WTC11 (cell line): ENCODE results near the gene TAS2R13. TPM values are rescaled to one million over a fixed set of nuclear protein-coding genes. Genes with fewer than 3 reads are reported as not detected.
A peak's percentile ranks its signal among the peaks of the same experiment; 100 is the strongest.

Source experiments
- ATAC-seq: fragments of 200-7000 bp; cut with Tn5 transposase; 2 replicates; pipeline ENCODE4 v1.10.0; 2021; ENCODE audit warnings: mild to moderate bottlenecking, moderate library complexity
- CTCF ChIA-PET: fragments of 300-600 bp; sonication (Branson Sonifier 250); formaldehyde crosslinking; loops from one replicate; lab custom pipeline; 2021; ENCODE audit warnings: antibody characterized with exemption; lab: Charles Lee
- POLR2A ChIA-PET: fragments of 350-600 bp; sonication (Branson Sonifier 250); formaldehyde crosslinking; loops from one replicate; lab custom pipeline; 2021; ENCODE audit warnings: antibody characterized with exemption; lab: Charles Lee
- DNase-seq: peaks from one replicate; pipeline ENCODE4 v3.0.0; 2021; ENCODE audit warnings: low spot score
- H3K27ac Mint-ChIP-seq: 2 replicates; pipeline ENCODE4 v1.8.0; 2021; ENCODE audit warnings: mixed read lengths
- H3K27me3 Mint-ChIP-seq: 2 replicates; pipeline ENCODE4 v1.8.0; 2021; ENCODE audit warnings: low read depth, mild to moderate bottlenecking, moderate library complexity, mixed read lengths
- H3K36me3 Mint-ChIP-seq: 2 replicates; pipeline ENCODE4 v1.8.0; 2021; ENCODE audit warnings: mixed read lengths
- H3K4me1 Mint-ChIP-seq: 2 replicates; pipeline ENCODE4 v1.8.0; 2022; ENCODE audit warnings: mixed read lengths
- H3K4me3 Mint-ChIP-seq: 2 replicates; pipeline ENCODE4 v1.8.0; 2021; ENCODE audit warnings: mild to moderate bottlenecking, moderate library complexity, mixed read lengths
- H3K9me3 Mint-ChIP-seq: 2 replicates; pipeline ENCODE4 v1.8.0; 2021; ENCODE audit warnings: mixed read lengths
- ATF1 ChIP-seq: sonication (generic); formaldehyde crosslinking; IDR thresholded peaks from 2 replicates; pipeline ENCODE4 v1.8.1; 2023; ENCODE audit warnings: mild to moderate bottlenecking, moderate library complexity, missing genetic modification reagents
- ESRRA ChIP-seq: sonication (generic); formaldehyde crosslinking; IDR thresholded peaks from 2 replicates; pipeline ENCODE4 v1.8.1; 2022; ENCODE audit warnings: mild to moderate bottlenecking, missing genetic modification reagents, borderline replicate concordance
- HMGA2 ChIP-seq: fragments of 250-450 bp; sonication (Bioruptor Pico); IDR thresholded peaks from 2 replicates; pipeline ENCODE4 v1.4.0; 2021; ENCODE audit warnings: mild to moderate bottlenecking, moderate library complexity
- NFE2L1 ChIP-seq: sonication (generic); formaldehyde crosslinking; IDR thresholded peaks from 2 replicates; pipeline ENCODE4 v1.8.1; 2023; ENCODE audit warnings: missing genetic modification reagents
- NR3C1 ChIP-seq: sonication (generic); formaldehyde crosslinking; conservative IDR thresholded peaks from 2 replicates; pipeline ENCODE4 v1.8.1; 2023; ENCODE audit warnings: low read depth, mild to moderate bottlenecking, missing genetic modification reagents
- TCF7 ChIP-seq: sonication (generic); formaldehyde crosslinking; IDR thresholded peaks from 2 replicates; pipeline ENCODE4 v1.8.0; 2022; ENCODE audit warnings: mild to moderate bottlenecking, low read depth, missing genetic modification reagents, moderate library complexity
- total RNA-seq: library from RNA; stranded (reverse); gene quantifications from 3 replicates; pipeline ENCODE4 v1.2.3, GENCODE V29; 2021
- TF ChIP-seq, protein P1 (sequence below): fragments of 250-450 bp; sonication (Bioruptor Pico); IDR thresholded peaks from 2 replicates; pipeline ENCODE4 v2.1.2; 2022; ENCODE audit warnings: mild to moderate bottlenecking, moderate library complexity
- TF ChIP-seq, protein P2 (sequence below): sonication (generic); formaldehyde crosslinking; IDR thresholded peaks from 2 replicates; pipeline ENCODE4 v1.8.1; 2023; ENCODE audit warnings: mild to moderate bottlenecking, missing genetic modification reagents
- TF ChIP-seq, protein P3 (sequence below): fragments of 250-450 bp; sonication (Bioruptor Pico); conservative IDR thresholded peaks from 2 replicates; pipeline ENCODE4 v1.9.0; 2021; ENCODE audit warnings: mild to moderate bottlenecking
- TF ChIP-seq, protein P4 (sequence below): fragments of 200-600 bp; IDR thresholded peaks from 2 replicates; pipeline ENCODE4 v1.8.0; 2022; ENCODE audit warnings: antibody characterized with exemption
- TF ChIP-seq, protein P5 (sequence below): sonication (generic); formaldehyde crosslinking; IDR thresholded peaks from 2 replicates; pipeline ENCODE4 v1.8.0; 2022; ENCODE audit warnings: mild to moderate bottlenecking, missing genetic modification reagents
- TF ChIP-seq, protein P6 (sequence below): sonication (generic); formaldehyde crosslinking; IDR thresholded peaks from 2 replicates; pipeline ENCODE4 v1.8.1; 2023; ENCODE audit warnings: mild to moderate bottlenecking, missing genetic modification reagents, moderate library complexity
- TF ChIP-seq, protein P7 (sequence below): sonication (generic); formaldehyde crosslinking; IDR thresholded peaks from 2 replicates; pipeline ENCODE4 v1.8.1; 2022; ENCODE audit warnings: low read depth, missing genetic modification reagents, borderline replicate concordance
- TF ChIP-seq, protein P8 (sequence below): fragments of 250-450 bp; sonication (Bioruptor Pico); IDR thresholded peaks from 2 replicates; pipeline ENCODE4 v1.9.0; 2021; ENCODE audit warnings: mild to moderate bottlenecking, borderline replicate concordance

TAS2R13 gene
- total RNA-seq, 1 experiment from 2014 or later = 0.37 TPM

DNA sequence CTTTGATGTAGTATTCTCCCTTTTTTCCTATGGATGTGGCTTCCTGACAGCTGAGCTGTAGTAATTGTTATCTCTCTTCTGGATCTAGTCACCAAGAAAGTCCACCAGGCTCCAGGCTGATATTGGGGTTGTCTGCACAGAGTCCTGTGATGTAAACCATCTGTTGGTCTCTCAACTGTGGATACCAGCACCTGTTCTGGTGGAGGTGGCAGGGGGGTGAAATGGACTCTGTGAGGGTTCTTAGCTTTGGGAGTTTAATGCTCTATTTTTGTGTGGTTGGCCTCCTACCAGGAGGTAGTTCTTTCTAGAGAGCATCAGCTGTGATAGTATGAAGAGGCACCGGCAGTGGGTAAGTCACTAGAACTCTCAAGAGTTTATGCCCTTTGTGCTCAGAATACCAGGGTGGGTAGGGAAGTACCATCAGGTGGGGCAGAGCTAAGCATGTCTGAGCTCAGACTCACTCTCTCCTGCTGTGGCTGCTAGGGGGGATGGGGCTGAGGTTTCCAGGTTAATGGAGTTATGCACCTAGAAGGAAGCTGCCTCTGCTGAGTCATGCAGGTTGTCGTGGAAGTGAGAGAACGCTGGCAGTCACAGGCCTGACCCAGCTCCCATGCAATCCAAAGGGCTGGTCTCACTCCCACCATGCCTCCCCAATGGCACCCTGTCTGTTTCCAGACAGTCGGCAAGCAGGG lies 32.7 kb upstream of the TAS2R13 start:
- Mint-ChIP-seq H3K4me3 (no peak overlapping the region), H3K9me3 (peaks cover 43% of the 10 kb centered on the region), H3K36me3 (peaks cover 39% of the 10 kb centered on the region), H3K4me1 (peaks cover 21% of the 10 kb centered on the region), H3K27ac (no peak overlapping the region; the same call in 1 of the 2 replicates), H3K27me3 (no peaks in the 10 kb centered on the region; the same call in 1 of the 2 replicates)
- ATAC-seq (peak; percentile 93), DNase-seq (peak; percentile 24)
- POLR2A ChIA-PET = no interaction called here
- CTCF ChIA-PET = interaction anchor here (0.6 to 1.5 kb wide), 4 partner anchors 8 to 614 kb away, joined by 3 to 4 read pairs (median 3); no protein-coding TSS in a partner anchor
- peak; percentile 91 for TF ChIP-seq NFE2L1 (CRISPR knock-in tag)
- no peak for TF ChIP-seq ATF1 (CRISPR knock-in tag)
- no peak for TF ChIP-seq NR3C1 (CRISPR knock-in tag)

DNA sequence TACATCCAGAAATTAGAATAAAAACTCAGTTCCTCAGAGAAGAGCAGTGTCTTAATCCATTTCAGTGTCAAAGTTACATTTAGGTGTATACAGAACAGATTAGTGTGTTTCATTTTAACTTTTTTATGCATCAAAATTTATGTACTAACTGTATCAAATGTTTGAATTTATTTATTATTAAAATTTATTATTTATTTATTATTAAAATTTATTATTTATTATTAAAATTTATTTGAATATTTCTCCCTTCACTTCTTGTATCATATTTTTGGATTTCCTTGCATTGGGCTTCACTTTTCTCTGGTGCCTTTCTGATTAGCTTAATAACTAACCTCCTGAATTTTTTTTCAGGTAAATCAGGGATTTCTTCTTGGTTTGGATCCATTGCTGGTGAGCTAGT lies 32.0 kb upstream of the TAS2R13 start:
- H3K4me1 Mint-ChIP-seq = peaks cover 21% of the 10 kb centered on the region
- no peak for DNase-seq
- POLR2A ChIA-PET = no interaction called here
- CTCF ChIA-PET = interaction anchor here (1.5 kb wide), 1 partner anchor 259 kb away, joined by 3 read pairs; no protein-coding TSS in a partner anchor
- TF ChIP-seq HMGA2 (peak; percentile 97), ESRRA (CRISPR knock-in tag) (no peak)
- TF ChIP-seq, protein P1, sequence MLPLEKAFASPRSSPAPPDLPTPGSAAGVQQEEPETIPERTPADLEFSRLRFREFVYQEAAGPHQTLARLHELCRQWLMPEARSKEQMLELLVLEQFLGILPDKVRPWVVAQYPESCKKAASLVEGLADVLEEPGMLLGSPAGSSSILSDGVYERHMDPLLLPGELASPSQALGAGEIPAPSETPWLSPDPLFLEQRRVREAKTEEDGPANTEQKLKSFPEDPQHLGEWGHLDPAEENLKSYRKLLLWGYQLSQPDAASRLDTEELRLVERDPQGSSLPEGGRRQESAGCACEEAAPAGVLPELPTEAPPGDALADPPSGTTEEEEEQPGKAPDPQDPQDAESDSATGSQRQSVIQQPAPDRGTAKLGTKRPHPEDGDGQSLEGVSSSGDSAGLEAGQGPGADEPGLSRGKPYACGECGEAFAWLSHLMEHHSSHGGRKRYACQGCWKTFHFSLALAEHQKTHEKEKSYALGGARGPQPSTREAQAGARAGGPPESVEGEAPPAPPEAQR (CRISPR knock-in tag) = no peak
- TF ChIP-seq, protein P2, sequence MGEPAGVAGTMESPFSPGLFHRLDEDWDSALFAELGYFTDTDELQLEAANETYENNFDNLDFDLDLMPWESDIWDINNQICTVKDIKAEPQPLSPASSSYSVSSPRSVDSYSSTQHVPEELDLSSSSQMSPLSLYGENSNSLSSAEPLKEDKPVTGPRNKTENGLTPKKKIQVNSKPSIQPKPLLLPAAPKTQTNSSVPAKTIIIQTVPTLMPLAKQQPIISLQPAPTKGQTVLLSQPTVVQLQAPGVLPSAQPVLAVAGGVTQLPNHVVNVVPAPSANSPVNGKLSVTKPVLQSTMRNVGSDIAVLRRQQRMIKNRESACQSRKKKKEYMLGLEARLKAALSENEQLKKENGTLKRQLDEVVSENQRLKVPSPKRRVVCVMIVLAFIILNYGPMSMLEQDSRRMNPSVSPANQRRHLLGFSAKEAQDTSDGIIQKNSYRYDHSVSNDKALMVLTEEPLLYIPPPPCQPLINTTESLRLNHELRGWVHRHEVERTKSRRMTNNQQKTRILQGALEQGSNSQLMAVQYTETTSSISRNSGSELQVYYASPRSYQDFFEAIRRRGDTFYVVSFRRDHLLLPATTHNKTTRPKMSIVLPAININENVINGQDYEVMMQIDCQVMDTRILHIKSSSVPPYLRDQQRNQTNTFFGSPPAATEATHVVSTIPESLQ = no peak
- TF ChIP-seq, protein P3, sequence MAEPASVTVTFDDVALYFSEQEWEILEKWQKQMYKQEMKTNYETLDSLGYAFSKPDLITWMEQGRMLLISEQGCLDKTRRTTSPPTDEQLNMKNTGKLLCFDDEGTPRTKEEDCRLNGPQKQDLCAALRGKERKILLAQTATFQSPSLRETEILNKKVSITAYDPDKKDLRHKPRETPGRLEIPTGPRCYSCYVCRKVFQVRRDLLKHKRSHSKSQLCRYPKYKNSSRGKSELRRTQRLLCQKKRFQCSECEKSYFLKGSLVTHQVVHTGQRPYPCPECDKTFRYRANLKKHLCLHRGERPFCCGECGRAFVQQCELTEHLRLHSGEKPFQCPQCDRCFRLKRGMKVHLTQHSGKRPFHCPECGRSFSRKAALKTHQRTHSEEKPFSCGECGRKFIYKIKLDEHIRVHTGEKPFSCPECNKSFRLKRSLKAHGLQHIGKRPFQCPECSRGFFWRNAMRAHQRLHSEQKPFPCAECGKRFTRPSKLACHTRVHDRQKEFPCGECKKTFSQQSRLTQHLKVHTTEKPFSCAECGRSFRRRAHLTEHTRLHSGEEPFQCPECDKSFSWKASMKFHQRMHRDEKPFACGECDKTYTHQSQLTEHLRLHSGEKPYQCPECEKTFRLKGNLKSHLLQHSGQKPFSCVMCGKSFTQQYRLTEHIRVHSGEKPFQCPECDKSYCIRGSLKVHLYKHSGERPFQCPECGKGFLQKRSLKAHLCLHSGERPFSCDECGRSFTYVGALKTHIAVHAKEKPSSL = no peak
- no peaks in the 10 kb centered on the region; the same call in 1 of the 2 replicates for H3K27me3 Mint-ChIP-seq
- no peak for ATAC-seq
- peaks cover 32% of the 10 kb centered on the region for H3K36me3 Mint-ChIP-seq
- peaks cover 36% of the 10 kb centered on the region for H3K9me3 Mint-ChIP-seq
- no peak overlapping the region for H3K4me3 Mint-ChIP-seq
- H3K27ac Mint-ChIP-seq = no peak overlapping the region

DNA sequence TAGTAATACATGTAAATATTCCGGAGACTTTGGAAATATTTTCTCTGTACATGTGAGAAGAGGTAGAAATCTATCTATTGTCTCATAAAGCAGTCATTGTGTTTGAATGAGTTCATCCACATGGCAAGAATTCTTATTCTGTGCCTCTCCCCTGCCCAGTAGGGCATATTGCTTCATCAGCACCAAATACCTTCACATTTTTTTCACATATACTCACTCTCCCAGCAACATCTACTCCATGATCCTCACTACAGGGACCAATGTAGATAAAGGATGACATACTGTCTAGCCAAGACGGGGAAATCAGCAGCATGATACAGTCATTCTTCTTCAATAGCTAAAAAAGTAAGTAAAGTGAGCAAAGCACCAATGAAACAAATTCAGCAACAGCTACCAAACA lies 31.0 kb upstream of the TAS2R13 start:
- H3K9me3 Mint-ChIP-seq = peaks cover 26% of the 10 kb centered on the region
- CTCF ChIA-PET = interaction anchor here (1.5 kb wide), 1 partner anchor 260 kb away, joined by 3 read pairs; no protein-coding TSS in a partner anchor
- ATAC-seq (no peak), DNase-seq (no peak)
- POLR2A ChIA-PET = no interaction called here
- peaks cover 22% of the 10 kb centered on the region for H3K36me3 Mint-ChIP-seq
- H3K27me3 Mint-ChIP-seq = no peaks in the 10 kb centered on the region; the same call in 1 of the 2 replicates
- peaks cover 24% of the 10 kb centered on the region for H3K4me1 Mint-ChIP-seq
- no peak overlapping the region for H3K27ac Mint-ChIP-seq
- no peak overlapping the region for H3K4me3 Mint-ChIP-seq
- TF ChIP-seq, protein P4, sequence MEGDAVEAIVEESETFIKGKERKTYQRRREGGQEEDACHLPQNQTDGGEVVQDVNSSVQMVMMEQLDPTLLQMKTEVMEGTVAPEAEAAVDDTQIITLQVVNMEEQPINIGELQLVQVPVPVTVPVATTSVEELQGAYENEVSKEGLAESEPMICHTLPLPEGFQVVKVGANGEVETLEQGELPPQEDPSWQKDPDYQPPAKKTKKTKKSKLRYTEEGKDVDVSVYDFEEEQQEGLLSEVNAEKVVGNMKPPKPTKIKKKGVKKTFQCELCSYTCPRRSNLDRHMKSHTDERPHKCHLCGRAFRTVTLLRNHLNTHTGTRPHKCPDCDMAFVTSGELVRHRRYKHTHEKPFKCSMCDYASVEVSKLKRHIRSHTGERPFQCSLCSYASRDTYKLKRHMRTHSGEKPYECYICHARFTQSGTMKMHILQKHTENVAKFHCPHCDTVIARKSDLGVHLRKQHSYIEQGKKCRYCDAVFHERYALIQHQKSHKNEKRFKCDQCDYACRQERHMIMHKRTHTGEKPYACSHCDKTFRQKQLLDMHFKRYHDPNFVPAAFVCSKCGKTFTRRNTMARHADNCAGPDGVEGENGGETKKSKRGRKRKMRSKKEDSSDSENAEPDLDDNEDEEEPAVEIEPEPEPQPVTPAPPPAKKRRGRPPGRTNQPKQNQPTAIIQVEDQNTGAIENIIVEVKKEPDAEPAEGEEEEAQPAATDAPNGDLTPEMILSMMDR = no peak
- TF ChIP-seq, protein P5, sequence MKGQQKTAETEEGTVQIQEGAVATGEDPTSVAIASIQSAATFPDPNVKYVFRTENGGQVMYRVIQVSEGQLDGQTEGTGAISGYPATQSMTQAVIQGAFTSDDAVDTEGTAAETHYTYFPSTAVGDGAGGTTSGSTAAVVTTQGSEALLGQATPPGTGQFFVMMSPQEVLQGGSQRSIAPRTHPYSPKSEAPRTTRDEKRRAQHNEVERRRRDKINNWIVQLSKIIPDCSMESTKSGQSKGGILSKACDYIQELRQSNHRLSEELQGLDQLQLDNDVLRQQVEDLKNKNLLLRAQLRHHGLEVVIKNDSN (CRISPR knock-in tag) = no peak
- TF ChIP-seq TCF7 (CRISPR knock-in tag) = no peak
- TF ChIP-seq, protein P6, sequence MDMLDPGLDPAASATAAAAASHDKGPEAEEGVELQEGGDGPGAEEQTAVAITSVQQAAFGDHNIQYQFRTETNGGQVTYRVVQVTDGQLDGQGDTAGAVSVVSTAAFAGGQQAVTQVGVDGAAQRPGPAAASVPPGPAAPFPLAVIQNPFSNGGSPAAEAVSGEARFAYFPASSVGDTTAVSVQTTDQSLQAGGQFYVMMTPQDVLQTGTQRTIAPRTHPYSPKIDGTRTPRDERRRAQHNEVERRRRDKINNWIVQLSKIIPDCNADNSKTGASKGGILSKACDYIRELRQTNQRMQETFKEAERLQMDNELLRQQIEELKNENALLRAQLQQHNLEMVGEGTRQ (CRISPR knock-in tag) = no peak
- no peak for TF ChIP-seq NFE2L1 (CRISPR knock-in tag)
- TF ChIP-seq, protein P7, sequence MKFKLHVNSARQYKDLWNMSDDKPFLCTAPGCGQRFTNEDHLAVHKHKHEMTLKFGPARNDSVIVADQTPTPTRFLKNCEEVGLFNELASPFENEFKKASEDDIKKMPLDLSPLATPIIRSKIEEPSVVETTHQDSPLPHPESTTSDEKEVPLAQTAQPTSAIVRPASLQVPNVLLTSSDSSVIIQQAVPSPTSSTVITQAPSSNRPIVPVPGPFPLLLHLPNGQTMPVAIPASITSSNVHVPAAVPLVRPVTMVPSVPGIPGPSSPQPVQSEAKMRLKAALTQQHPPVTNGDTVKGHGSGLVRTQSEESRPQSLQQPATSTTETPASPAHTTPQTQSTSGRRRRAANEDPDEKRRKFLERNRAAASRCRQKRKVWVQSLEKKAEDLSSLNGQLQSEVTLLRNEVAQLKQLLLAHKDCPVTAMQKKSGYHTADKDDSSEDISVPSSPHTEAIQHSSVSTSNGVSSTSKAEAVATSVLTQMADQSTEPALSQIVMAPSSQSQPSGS (CRISPR knock-in tag) = no peak
- TF ChIP-seq, protein P8, sequence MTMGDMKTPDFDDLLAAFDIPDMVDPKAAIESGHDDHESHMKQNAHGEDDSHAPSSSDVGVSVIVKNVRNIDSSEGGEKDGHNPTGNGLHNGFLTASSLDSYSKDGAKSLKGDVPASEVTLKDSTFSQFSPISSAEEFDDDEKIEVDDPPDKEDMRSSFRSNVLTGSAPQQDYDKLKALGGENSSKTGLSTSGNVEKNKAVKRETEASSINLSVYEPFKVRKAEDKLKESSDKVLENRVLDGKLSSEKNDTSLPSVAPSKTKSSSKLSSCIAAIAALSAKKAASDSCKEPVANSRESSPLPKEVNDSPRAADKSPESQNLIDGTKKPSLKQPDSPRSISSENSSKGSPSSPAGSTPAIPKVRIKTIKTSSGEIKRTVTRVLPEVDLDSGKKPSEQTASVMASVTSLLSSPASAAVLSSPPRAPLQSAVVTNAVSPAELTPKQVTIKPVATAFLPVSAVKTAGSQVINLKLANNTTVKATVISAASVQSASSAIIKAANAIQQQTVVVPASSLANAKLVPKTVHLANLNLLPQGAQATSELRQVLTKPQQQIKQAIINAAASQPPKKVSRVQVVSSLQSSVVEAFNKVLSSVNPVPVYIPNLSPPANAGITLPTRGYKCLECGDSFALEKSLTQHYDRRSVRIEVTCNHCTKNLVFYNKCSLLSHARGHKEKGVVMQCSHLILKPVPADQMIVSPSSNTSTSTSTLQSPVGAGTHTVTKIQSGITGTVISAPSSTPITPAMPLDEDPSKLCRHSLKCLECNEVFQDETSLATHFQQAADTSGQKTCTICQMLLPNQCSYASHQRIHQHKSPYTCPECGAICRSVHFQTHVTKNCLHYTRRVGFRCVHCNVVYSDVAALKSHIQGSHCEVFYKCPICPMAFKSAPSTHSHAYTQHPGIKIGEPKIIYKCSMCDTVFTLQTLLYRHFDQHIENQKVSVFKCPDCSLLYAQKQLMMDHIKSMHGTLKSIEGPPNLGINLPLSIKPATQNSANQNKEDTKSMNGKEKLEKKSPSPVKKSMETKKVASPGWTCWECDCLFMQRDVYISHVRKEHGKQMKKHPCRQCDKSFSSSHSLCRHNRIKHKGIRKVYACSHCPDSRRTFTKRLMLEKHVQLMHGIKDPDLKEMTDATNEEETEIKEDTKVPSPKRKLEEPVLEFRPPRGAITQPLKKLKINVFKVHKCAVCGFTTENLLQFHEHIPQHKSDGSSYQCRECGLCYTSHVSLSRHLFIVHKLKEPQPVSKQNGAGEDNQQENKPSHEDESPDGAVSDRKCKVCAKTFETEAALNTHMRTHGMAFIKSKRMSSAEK = no peak
